SU-DHL-6 (cell line): ENCODE data around the gene TBC1D23.

ENCODE experiments used
- H2AFZ ChIP-seq: fragments of 200-600 bp; sonication (generic); 2 replicates; pipeline ENCODE4 v1.6.1; 2014; ENCODE audit warnings: low read depth, mild to moderate bottlenecking, moderate library complexity, mixed read lengths, antibody characterized with exemption, low read length; ENCODE audit not compliant: severe bottlenecking
- H3F3A ChIP-seq: fragments of 200-600 bp; shearing (Covaris generic); 2 replicates; pipeline ENCODE4 v1.6.0; 2016; ENCODE audit warnings: antibody characterized with exemption, mild to moderate bottlenecking; ENCODE audit not compliant: insufficient read depth
- H3K27ac ChIP-seq: fragments of 200-600 bp; sonication (generic); 2 replicates; pipeline ENCODE4 v1.5.1; 2016; ENCODE audit warnings: low read depth, mild to moderate bottlenecking, low read length, moderate library complexity, mixed read lengths
- H3K27me3 ChIP-seq: fragments of 200-600 bp; sonication (generic), shearing (Covaris generic); 2 replicates; pipeline ENCODE4 v1.6.0; 2014; ENCODE audit warnings: mild to moderate bottlenecking, low read length
- H3K36me3 ChIP-seq: fragments of 200-600 bp; sonication (generic); 2 replicates; pipeline ENCODE4 v1.6.1; 2014; ENCODE audit warnings: mild to moderate bottlenecking, low read length, mixed read lengths
- H3K4me2 ChIP-seq: fragments of 300-600, 200-600 bp; shearing (Covaris generic), sonication (generic); 2 replicates; pipeline ENCODE4 v1.6.0; 2014; ENCODE audit warnings: low read length, low read depth, mild to moderate bottlenecking; ENCODE audit not compliant: poor library complexity, severe bottlenecking
- H3K4me3 ChIP-seq: fragments of 200-600 bp; sonication (generic); 2 replicates; pipeline ENCODE4 v1.5.1; 2014; ENCODE audit warnings: antibody characterized with exemption, low read length, mild to moderate bottlenecking, mixed read lengths; ENCODE audit not compliant: insufficient read depth, poor library complexity, severe bottlenecking
- H3K79me2 ChIP-seq: fragments of 200-600 bp; sonication (generic); 2 replicates; pipeline ENCODE4 v1.6.1; 2014; ENCODE audit warnings: mild to moderate bottlenecking, low read length, moderate library complexity; ENCODE audit not compliant: insufficient read depth
- H3K9ac ChIP-seq: fragments of 200-600 bp; sonication (generic); 2 replicates; pipeline ENCODE4 v1.7.0; 2014; ENCODE audit warnings: mild to moderate bottlenecking, low read length
- H3K9me2 ChIP-seq: fragments of 200-600 bp; sonication (generic); replicated peaks from 2 replicates; pipeline ENCODE4 v1.6.1; 2014; ENCODE audit warnings: low read length; ENCODE audit not compliant: insufficient read depth
- H3K9me3 ChIP-seq: fragments of 200-600 bp; sonication (generic); 2 replicates; pipeline ENCODE4 v1.6.1; 2014; ENCODE audit warnings: low read length, mixed read lengths; ENCODE audit not compliant: insufficient read depth
- H4K20me1 ChIP-seq: fragments of 200-600 bp; sonication (generic); 2 replicates; pipeline ENCODE4 v1.6.1; 2014; ENCODE audit warnings: low read depth, mild to moderate bottlenecking, antibody characterized with exemption, low read length, moderate library complexity, mixed read lengths
- EZH2phosphoT487 ChIP-seq: fragments of 200-600 bp; sonication (generic), shearing (Covaris generic); conservative IDR thresholded peaks from 2 replicates; pipeline ENCODE4 v1.6.1; 2018; ENCODE audit warnings: mild to moderate bottlenecking, antibody characterized with exemption, low read length, moderate library complexity, mixed read lengths
- TF ChIP-seq, protein P1 (sequence below): fragments of 200-600 bp; sonication (generic); IDR thresholded peaks from one replicate; pipeline ENCODE4 v1.5.1; 2017; ENCODE audit warnings: antibody characterized with exemption, mild to moderate bottlenecking, low read length, moderate library complexity; ENCODE audit not compliant: insufficient read depth, poor library complexity, severe bottlenecking

Gene TBC1D23

DNA sequence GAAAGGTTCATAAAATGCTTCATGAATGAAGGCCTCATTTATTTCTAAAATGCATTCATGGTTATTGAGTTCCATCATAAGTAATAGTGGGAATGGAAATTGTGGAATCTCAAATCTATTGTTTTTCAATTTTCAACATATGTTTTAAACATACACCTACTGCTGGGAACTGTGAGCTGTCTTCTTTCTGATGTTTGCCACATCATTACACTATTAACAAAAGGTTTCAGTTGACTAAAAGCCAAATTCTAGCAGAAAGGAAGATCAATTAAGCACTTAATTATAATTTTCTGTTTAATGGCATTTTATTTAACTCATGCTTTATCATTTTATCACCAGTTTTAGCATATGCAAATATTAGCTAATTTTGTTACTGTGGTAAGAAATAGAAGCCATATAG lies 13.8 kb upstream of the TBC1D23 start:
- no peaks in the 10 kb centered on the region for H4K20me1 ChIP-seq
- H3K9me2 ChIP-seq: no peaks in the 10 kb centered on the region
- H3F3A ChIP-seq: no peaks in the 10 kb centered on the region
- H2AFZ ChIP-seq: no peak overlapping the region
- H3K27ac ChIP-seq: no peak overlapping the region
- H3K36me3 ChIP-seq: no peaks in the 10 kb centered on the region
- no peaks in the 10 kb centered on the region for H3K9me3 ChIP-seq
- TF ChIP-seq, protein P1, sequence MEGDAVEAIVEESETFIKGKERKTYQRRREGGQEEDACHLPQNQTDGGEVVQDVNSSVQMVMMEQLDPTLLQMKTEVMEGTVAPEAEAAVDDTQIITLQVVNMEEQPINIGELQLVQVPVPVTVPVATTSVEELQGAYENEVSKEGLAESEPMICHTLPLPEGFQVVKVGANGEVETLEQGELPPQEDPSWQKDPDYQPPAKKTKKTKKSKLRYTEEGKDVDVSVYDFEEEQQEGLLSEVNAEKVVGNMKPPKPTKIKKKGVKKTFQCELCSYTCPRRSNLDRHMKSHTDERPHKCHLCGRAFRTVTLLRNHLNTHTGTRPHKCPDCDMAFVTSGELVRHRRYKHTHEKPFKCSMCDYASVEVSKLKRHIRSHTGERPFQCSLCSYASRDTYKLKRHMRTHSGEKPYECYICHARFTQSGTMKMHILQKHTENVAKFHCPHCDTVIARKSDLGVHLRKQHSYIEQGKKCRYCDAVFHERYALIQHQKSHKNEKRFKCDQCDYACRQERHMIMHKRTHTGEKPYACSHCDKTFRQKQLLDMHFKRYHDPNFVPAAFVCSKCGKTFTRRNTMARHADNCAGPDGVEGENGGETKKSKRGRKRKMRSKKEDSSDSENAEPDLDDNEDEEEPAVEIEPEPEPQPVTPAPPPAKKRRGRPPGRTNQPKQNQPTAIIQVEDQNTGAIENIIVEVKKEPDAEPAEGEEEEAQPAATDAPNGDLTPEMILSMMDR: no peak
- no peak for TF ChIP-seq EZH2phosphoT487
- H3K4me2 ChIP-seq: no peak overlapping the region
- no peak overlapping the region for H3K9ac ChIP-seq
- no peak overlapping the region for H3K4me3 ChIP-seq
- no peaks in the 10 kb centered on the region for H3K79me2 ChIP-seq
- H3K27me3 ChIP-seq: no peaks in the 10 kb centered on the region

DNA sequence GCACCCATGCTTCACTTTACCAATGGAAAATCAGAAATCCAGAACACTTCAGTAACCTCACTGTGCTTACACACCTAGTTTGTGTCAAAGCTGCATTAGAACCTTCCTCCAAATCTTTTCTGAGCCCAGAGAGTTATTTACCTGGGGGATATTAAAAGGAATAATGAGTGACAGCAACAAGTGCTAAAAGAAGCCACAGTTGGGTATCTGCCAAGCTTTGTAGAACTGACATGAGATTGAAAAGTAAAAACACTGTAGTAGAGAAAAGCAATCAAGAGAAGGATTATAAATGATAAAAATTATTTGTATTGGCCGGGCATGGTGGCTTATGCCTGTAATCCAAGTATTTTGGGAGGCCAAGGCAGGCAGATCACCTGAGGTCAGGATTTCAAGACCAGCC lies 8.8 kb upstream of the TBC1D23 start:
- H3K27ac ChIP-seq: no peak overlapping the region
- H2AFZ ChIP-seq: no peak overlapping the region
- no peak overlapping the region for H3K9ac ChIP-seq
- H3F3A ChIP-seq: no peaks in the 10 kb centered on the region
- no peaks in the 10 kb centered on the region for H3K9me3 ChIP-seq
- no peaks in the 10 kb centered on the region for H4K20me1 ChIP-seq
- H3K79me2 ChIP-seq: no peaks in the 10 kb centered on the region
- H3K4me3 ChIP-seq: no peak overlapping the region
- H3K9me2 ChIP-seq: no peaks in the 10 kb centered on the region
- H3K36me3 ChIP-seq: no peaks in the 10 kb centered on the region
- no peak overlapping the region for H3K4me2 ChIP-seq
- TF ChIP-seq, protein P1: no peak
- no peak for TF ChIP-seq EZH2phosphoT487
- no peaks in the 10 kb centered on the region for H3K27me3 ChIP-seq

GRCh38 chr3:100254168-100254777 lies 6.5 kb upstream of the TBC1D23 start:
- Histone ChIP-seq H3K9ac (no peak overlapping the region), H3K36me3 (no peaks in the 10 kb centered on the region), H3K4me3 (no peak overlapping the region), H3K27ac (no peak overlapping the region), H3K4me2 (no peak overlapping the region), H2AFZ (no peak overlapping the region), H4K20me1 (no peaks in the 10 kb centered on the region), H3K79me2 (no peaks in the 10 kb centered on the region), H3F3A (no peaks in the 10 kb centered on the region), H3K9me3 (no peaks in the 10 kb centered on the region), H3K9me2 (no peaks in the 10 kb centered on the region), H3K27me3 (no peaks in the 10 kb centered on the region)
- TF ChIP-seq EZH2phosphoT487: no peak
- TF ChIP-seq, protein P1: peak; percentile 77
